ENCODE data around the gene PPEF1. TPM values are rescaled to one million over a fixed set of nuclear protein-coding genes. Genes with fewer than 3 reads are reported as not detected.

PPEF1 gene
- total RNA-seq, 1 donor from 2014 or later: 0.38 TPM

GRCh38 chrX:18871161-18871890, 163.9 kb downstream of the PPEF1 start:
- ATAC-seq (peak; percentile 47), DNase-seq (ENCODE audit: missing footprints) (no peak)
- intact Hi-C loops (cut with DNase I): loop anchor here (5.0 kb wide), 1 partner anchor 199 kb away; the partner anchor contains the start of gene RS1

DNA sequence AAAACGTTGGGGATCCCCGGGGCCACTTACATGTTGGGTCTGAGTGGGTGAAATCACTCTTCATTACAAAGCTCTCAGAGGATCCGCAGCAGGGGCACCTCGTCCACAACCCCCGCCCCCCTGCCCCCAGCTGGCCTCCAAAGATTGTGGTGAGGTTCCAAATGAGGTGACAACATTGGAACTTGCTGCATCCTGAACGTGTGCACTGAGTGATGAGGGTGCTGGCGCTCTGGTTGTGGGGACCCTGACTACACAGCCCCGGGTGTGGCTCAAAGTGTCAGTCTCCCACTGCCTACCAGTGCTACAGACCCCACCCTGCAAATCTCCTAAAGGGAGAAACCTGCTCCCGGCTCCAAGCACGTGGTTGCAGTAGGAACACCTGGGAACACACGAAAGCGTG, 164.5 kb downstream of the PPEF1 start:
- ATAC-seq: peak; percentile 70
- DNase-seq (ENCODE audit: missing footprints): no peak
- intact Hi-C loops (cut with DNase I): loop anchor here (5.0 kb wide), 1 partner anchor 200 kb away; the partner anchor contains the start of gene RS1

DNA sequence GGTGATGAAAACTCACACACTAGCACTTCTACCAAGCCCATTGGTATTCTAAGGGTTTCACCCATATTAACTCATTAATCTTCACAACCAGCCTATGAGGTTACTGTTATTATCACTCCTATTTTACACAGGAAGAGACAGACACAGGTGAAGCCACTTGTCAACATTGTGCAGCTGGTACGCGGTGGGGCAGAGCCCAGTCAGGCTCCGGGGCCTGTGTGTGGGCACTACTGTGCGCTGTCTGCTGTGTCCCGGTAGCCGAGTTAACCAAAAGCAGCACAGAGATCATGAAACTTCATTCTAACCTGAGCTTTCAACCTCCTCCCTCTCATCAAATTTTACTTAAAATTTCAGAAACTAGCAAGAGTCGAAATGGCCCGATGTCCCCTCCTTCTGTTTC, 165.2 kb downstream of the PPEF1 start:
- DNase-seq (ENCODE audit: missing footprints): no peak
- ATAC-seq: no peak
- intact Hi-C loops (cut with DNase I): loop anchor here (5.0 kb wide), 1 partner anchor 200 kb away; the partner anchor contains the start of gene RS1

- ATAC-seq: peak; percentile 85
- no peak for DNase-seq (ENCODE audit: missing footprints)
- intact Hi-C loops (cut with DNase I): loop anchor here (5.0 kb wide), 1 partner anchor 201 kb away; the partner anchor contains the start of gene RS1
Measured at GRCh38 chrX:18873189-18873791, 165.8 kb downstream of the PPEF1 start.

- intact Hi-C loops (cut with DNase I): loop anchor here (5.0 kb wide), 1 partner anchor 202 kb away; the partner anchor contains the start of gene RS1
- ATAC-seq: no peak
- DNase-seq (ENCODE audit: missing footprints): no peak
Measured at GRCh38 chrX:18873836-18874235, 166.4 kb downstream of the PPEF1 start.

- intact Hi-C loops (cut with DNase I): loop anchor here (5.0 kb wide), 1 partner anchor 202 kb away; the partner anchor contains the start of gene RS1
- DNase-seq (ENCODE audit: missing footprints) (no peak), ATAC-seq (no peak)
Measured at GRCh38 chrX:18874560-18875255, 167.3 kb downstream of the PPEF1 start.

DNA sequence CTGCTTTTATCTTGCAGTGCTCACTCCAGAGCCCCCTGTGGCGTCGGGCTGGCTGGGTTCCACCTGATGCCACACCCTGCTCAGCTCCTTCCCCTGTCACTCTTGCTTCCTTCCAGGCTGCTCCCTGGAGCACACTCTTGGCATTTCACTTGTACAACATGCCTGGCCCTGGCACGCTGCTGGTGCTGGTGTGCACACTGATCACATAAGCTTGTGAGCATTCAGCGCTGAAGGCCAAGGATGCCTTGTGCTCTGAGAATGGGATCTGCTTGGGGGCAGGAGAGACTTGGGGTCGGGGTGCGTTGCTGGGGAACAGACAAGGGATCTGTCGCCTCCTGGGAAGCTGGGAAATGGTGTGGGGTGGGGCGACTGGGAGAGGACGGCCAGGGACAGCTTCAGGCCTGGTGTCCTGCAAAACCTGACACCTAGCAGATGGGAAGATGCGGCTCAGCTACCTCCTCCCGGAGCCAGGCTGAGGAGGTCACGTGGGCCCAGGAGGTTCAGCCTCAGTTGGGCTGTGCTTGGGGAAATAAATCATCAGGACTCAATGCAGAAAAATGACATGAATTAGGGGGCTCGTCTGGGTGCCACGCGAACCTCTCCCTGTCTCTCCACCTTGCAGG, 167.9 kb downstream of the PPEF1 start:
- intact Hi-C loops (cut with DNase I): no loop called here
- DNase-seq (ENCODE audit: missing footprints) (no peak), ATAC-seq (no peak)

DNA sequence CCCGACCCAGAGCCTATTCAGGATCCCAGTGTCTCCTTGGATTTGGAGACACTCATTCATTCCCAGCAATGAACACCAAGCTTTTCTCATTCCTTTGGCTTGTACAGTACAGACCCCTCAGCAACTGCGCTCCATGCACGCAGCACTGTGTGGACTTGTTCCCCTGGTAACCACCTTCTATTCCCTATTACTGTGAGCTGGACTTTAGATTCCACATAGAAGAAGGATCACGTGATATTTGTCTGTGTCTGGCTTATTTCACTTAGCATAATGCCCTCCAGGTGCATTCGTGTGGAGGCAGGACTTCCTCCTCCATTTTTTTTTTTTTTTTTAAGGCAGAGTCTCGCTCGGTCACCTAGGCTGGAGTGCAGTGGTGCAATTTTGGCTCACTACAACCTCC, 170.0 kb downstream of the PPEF1 start:
- intact Hi-C loops (cut with DNase I): no loop called here
- ATAC-seq (no peak), DNase-seq (ENCODE audit: missing footprints) (no peak)

Other genes with a start within 250 kb of the PPEF1 start
- not detected for gene RS1, start 35.5 kb upstream of the PPEF1 start, total RNA-seq